K562 (cell line): ENCODE measurements around the gene CPNE1.

Experiments used
- CCNT2 ChIP-seq: IDR thresholded peaks from 2 replicates; pipeline ENCODE4 v1.6.1; 2011; ENCODE audit warnings: borderline replicate concordance, low read depth, mild to moderate bottlenecking, moderate library complexity, mixed read lengths, low read length; ENCODE audit not compliant: insufficient read length; ENCODE audit errors: extremely low read depth
- CHD4 ChIP-seq: fragments of 200-600 bp; sonication (generic); IDR thresholded peaks from 3 replicates; pipeline ENCODE4 v1.6.1; 2012; ENCODE audit warnings: low read depth, mild to moderate bottlenecking, mixed read lengths, low read length, inconsistent platforms; ENCODE audit not compliant: insufficient read depth, insufficient replicate concordance, poor library complexity, severe bottlenecking
- RFX5 ChIP-seq: IDR thresholded peaks from 2 replicates; pipeline ENCODE4 v1.6.1; 2011; ENCODE audit warnings: low read depth, mild to moderate bottlenecking, improper control_type of control experiment, low read length
- RNF219 ChIP-seq: fragments of 250-450 bp; sonication (Bioruptor Pico); IDR thresholded peaks from 2 replicates; pipeline ENCODE4 v1.5.0; 2022; ENCODE audit warnings: mild to moderate bottlenecking

- TF ChIP-seq RNF219 (CRISPR knock-in tag): no peak
- TF ChIP-seq RFX5: no peak
- TF ChIP-seq CHD4: no peak
- TF ChIP-seq CCNT2: no peak
These were observed 77.8 kb downstream of the CPNE1 start for GRCh38 chr20:35586751-35587425.
